Measurements from ENCODE around the gene GBGT1.
A peak's percentile ranks its signal among the peaks of the same experiment; 100 is the strongest.

The GBGT1 gene

DNA sequence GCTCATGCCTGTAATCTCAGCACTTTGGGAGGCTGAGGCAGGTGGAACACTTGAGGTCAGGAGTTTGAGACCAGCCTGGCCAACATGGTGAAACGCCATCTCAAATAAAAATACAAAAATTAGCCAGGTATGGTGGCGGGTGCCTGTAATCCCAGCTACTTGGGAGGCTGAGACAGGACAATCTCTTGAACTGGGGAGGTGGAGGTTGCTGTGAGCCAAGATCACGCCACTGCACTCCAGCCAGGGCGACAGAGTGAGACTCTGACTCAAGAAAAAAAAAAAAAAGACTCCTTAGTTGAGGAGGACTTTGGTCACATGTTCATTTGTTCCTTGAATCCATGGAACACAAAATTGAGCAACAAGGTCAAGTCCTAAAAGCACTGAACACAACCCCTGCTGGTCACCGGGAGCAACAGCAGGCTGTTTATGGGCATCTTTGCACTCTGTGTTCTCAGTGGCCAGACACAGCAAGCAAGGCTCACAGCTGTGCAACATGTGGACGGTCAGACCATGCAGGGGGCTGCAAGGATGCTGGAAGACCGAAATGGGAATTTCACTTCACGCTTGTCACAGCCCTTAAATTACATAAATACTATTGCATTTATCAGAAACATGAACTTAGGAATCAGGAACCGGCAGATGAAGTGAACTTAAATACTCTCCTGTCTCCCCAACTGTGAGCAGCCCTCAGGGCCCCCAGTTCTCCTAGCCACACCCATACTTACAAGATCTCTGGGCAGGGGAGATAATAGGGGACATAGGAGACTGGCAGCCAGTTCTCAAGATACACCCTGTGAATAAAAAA, 2.8 kb downstream of the GBGT1 start:
- Histone ChIP-seq H3K27me3 (replicated peaks in 2 of 5; ENCODE audit: control insufficient read depth in 4 of 5, insufficient read depth in 5 of 5, low read length in 4 of 5) (no peaks in the 10 kb centered on the region), H3K27ac (ENCODE audit: insufficient read depth in 1 of 2, low read depth in 1 of 2, low read length in 2 of 2, poor library complexity in 1 of 2, severe bottlenecking in 2 of 2) (no peak overlapping the region), H3K4me1 (ENCODE audit: control extremely low read depth in 1 of 4, control insufficient read depth in 4 of 4, insufficient read depth in 4 of 4, low read length in 3 of 4) (peaks cover 0 to 36% (median 32%) of the 10 kb centered on the region in 4 experiments), H3K4me3 (ENCODE audit: control insufficient read depth in 1 of 7, extremely low read depth in 1 of 7, insufficient read depth in 4 of 7, low read depth in 2 of 7, low read length in 6 of 7) (no peak overlapping the region), H3K36me3 (ENCODE audit: control insufficient read depth in 4 of 4, insufficient read depth in 4 of 4, low read length in 3 of 4) (peaks cover 0 to 47% (median 15%) of the 10 kb centered on the region in 4 experiments), H3K9me3 (ENCODE audit: control extremely low read depth in 1 of 5, control insufficient read depth in 4 of 5, insufficient read depth in 2 of 5, low read depth in 1 of 5, low read length in 4 of 5) (no peaks in the 10 kb centered on the region)
- DNase-seq, result peak; percentile 58 to 69 (median 67)
- ChIA-PET CTCF (interaction anchor here (0.8 to 2.4 kb wide), 8 partner anchors 10 to 120 kb away, joined by 3 to 10 read pairs (median 3); no protein-coding TSS in a partner anchor), POLR2A (interaction anchor here (1.0 kb wide), 1 partner anchor 27 kb away, joined by 3 read pairs; no protein-coding TSS in a partner anchor)
- WGBS (ENCODE audit: insufficient coverage), result 73% methylated on average over 8 of the region's 9 CpGs

DNA sequence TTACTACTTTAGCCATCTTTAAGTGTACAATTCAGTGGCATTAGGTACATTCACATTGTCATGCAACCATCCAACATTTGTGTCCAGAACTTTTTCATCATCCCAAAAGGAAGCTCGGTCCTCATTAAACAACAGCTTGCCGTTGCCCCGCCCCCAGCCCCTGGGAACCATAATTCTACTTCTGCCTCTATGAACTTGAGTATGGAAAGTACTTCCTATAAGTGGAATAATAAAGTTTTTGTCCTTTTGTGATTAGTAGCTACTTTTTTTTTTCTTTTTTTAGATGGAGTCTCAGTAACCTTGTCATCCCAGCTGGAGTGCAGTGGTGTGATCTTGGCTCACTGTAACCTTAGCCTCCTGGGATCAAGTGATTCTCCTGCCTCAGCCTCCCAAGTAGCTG, 5.0 kb downstream of the GBGT1 start:
- no peak for DNase-seq
- peaks cover 3 to 69% (median 23%) of the 10 kb centered on the region in 4 experiments for H3K36me3 ChIP-seq (ENCODE audit: control insufficient read depth in 4 of 4, insufficient read depth in 4 of 4, low read length in 3 of 4)
- no peak overlapping the region for H3K27ac ChIP-seq (ENCODE audit: insufficient read depth in 1 of 2, low read depth in 1 of 2, low read length in 2 of 2, poor library complexity in 1 of 2, severe bottlenecking in 2 of 2)
- WGBS (ENCODE audit: insufficient coverage), result no CpG with 5 or more reads among the region's 3 CpGs
- CTCF ChIA-PET, result interaction anchor here (0.8 to 3.2 kb wide), 12 partner anchors 8 to 132 kb away, joined by 3 to 17 read pairs (median 4); no protein-coding TSS in a partner anchor
- no peaks in the 10 kb centered on the region for H3K27me3 ChIP-seq (replicated peaks in 2 of 5; ENCODE audit: control insufficient read depth in 4 of 5, insufficient read depth in 5 of 5, low read length in 4 of 5)
- POLR2A ChIA-PET, result interaction anchor here (2.4 kb wide), 1 partner anchor 9 kb away, joined by 8 read pairs; no protein-coding TSS in a partner anchor
- no peak overlapping the region for H3K4me3 ChIP-seq (ENCODE audit: control insufficient read depth in 1 of 7, extremely low read depth in 1 of 7, insufficient read depth in 4 of 7, low read depth in 2 of 7, low read length in 6 of 7)
- H3K9me3 ChIP-seq (ENCODE audit: control extremely low read depth in 1 of 5, control insufficient read depth in 4 of 5, insufficient read depth in 2 of 5, low read depth in 1 of 5, low read length in 4 of 5), result no peaks in the 10 kb centered on the region
- H3K4me1 ChIP-seq (ENCODE audit: control extremely low read depth in 1 of 4, control insufficient read depth in 4 of 4, insufficient read depth in 4 of 4, low read length in 3 of 4), result peaks cover 0 to 23% (median 20%) of the 10 kb centered on the region in 4 experiments

DNA sequence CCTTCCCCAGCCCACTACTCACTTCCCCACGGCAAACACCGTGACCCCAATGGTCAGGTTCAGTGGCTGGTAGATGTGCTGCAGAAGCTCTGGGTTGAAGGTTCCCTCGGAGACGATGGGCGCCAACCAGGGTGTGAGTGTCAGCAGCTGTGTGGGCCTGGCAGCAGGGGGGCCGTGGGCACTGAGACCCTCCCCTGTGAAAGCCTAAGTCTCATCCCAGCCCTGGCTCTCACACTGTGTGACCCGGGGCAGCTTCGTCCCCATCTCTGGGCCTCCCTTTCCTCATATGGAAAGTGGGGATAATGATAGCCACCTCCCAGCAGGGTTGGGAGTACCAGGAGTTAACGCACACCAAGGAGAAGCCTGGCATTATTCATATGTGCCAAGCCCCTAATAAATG, 8.6 kb downstream of the GBGT1 start:
- POLR2A ChIA-PET, result interaction anchor here (1.0 kb wide), 1 partner anchor 11 kb away, joined by 3 read pairs; no protein-coding TSS in a partner anchor

GRCh38 chr9:133154097-133154989, 9.4 kb downstream of the GBGT1 start:
- no peak for DNase-seq
- Histone ChIP-seq H3K4me3 (ENCODE audit: control insufficient read depth in 1 of 7, extremely low read depth in 1 of 7, insufficient read depth in 4 of 7, low read depth in 2 of 7, low read length in 6 of 7) (no peak overlapping the region), H3K9me3 (ENCODE audit: control extremely low read depth in 1 of 5, control insufficient read depth in 4 of 5, insufficient read depth in 2 of 5, low read depth in 1 of 5, low read length in 4 of 5) (no peaks in the 10 kb centered on the region), H3K4me1 (ENCODE audit: control extremely low read depth in 1 of 4, control insufficient read depth in 4 of 4, insufficient read depth in 4 of 4, low read length in 3 of 4) (peaks cover 0 to 13% (median 5%) of the 10 kb centered on the region in 4 experiments), H3K27me3 (replicated peaks in 2 of 5; ENCODE audit: control insufficient read depth in 4 of 5, insufficient read depth in 5 of 5, low read length in 4 of 5) (no peaks in the 10 kb centered on the region), H3K27ac (ENCODE audit: insufficient read depth in 1 of 2, low read depth in 1 of 2, low read length in 2 of 2, poor library complexity in 1 of 2, severe bottlenecking in 2 of 2) (no peak overlapping the region), H3K36me3 (ENCODE audit: control insufficient read depth in 4 of 4, insufficient read depth in 4 of 4, low read length in 3 of 4) (peaks cover 3 to 55% (median 13%) of the 10 kb centered on the region in 4 experiments)
- CTCF ChIA-PET, result interaction anchor here (1.1 to 2.0 kb wide), 3 partner anchors 9 to 52 kb away, joined by 3 to 5 read pairs (median 4); no protein-coding TSS in a partner anchor
- POLR2A ChIA-PET, result interaction anchor here (1.0 kb wide), 1 partner anchor 10 kb away, joined by 3 read pairs; no protein-coding TSS in a partner anchor
- WGBS (ENCODE audit: insufficient coverage), result 94% methylated on average over 11 of the region's 13 CpGs

More for the DNA sequence above, 8.6 kb downstream of the GBGT1 start:
- Histone ChIP-seq H3K27me3 (replicated peaks in 2 of 5; ENCODE audit: control insufficient read depth in 4 of 5, insufficient read depth in 5 of 5, low read length in 4 of 5) (no peaks in the 10 kb centered on the region), H3K4me3 (ENCODE audit: control insufficient read depth in 1 of 7, extremely low read depth in 1 of 7, insufficient read depth in 4 of 7, low read depth in 2 of 7, low read length in 6 of 7) (no peak overlapping the region), H3K27ac (ENCODE audit: insufficient read depth in 1 of 2, low read depth in 1 of 2, low read length in 2 of 2, poor library complexity in 1 of 2, severe bottlenecking in 2 of 2) (no peak overlapping the region), H3K4me1 (ENCODE audit: control extremely low read depth in 1 of 4, control insufficient read depth in 4 of 4, insufficient read depth in 4 of 4, low read length in 3 of 4) (peaks cover 0 to 7% (median 0%) of the 10 kb centered on the region in 4 experiments), H3K9me3 (ENCODE audit: control extremely low read depth in 1 of 5, control insufficient read depth in 4 of 5, insufficient read depth in 2 of 5, low read depth in 1 of 5, low read length in 4 of 5) (no peaks in the 10 kb centered on the region), H3K36me3 (ENCODE audit: control insufficient read depth in 4 of 4, insufficient read depth in 4 of 4, low read length in 3 of 4) (peaks cover 3 to 62% (median 16%) of the 10 kb centered on the region in 4 experiments)
- CTCF ChIA-PET, result interaction anchor here (0.9 to 2.0 kb wide), 5 partner anchors 10 to 128 kb away, joined by 3 to 5 read pairs (median 3); no protein-coding TSS in a partner anchor
- 86% methylated on average over 9 of the region's 9 CpGs for WGBS (ENCODE audit: insufficient coverage)
- DNase-seq, result no peak

- H3K4me1 ChIP-seq (ENCODE audit: control extremely low read depth in 1 of 4, control insufficient read depth in 4 of 4, insufficient read depth in 4 of 4, low read length in 3 of 4), result peaks cover 0 to 17% (median 8%) of the 10 kb centered on the region in 4 experiments
- 87% methylated on average over 34 of the region's 36 CpGs for WGBS (ENCODE audit: insufficient coverage)
- DNase-seq, result no peak
- POLR2A ChIA-PET, result no interaction called here
- H3K4me3 ChIP-seq (ENCODE audit: control insufficient read depth in 1 of 7, extremely low read depth in 1 of 7, insufficient read depth in 4 of 7, low read depth in 2 of 7, low read length in 6 of 7), result no peak overlapping the region
- CTCF ChIA-PET, result interaction anchor here (1.7 kb wide), 1 partner anchor 27 kb away, joined by 4 read pairs; no protein-coding TSS in a partner anchor
- H3K27ac ChIP-seq (ENCODE audit: insufficient read depth in 1 of 2, low read depth in 1 of 2, low read length in 2 of 2, poor library complexity in 1 of 2, severe bottlenecking in 2 of 2), result no peak overlapping the region
- no peaks in the 10 kb centered on the region for H3K9me3 ChIP-seq (ENCODE audit: control extremely low read depth in 1 of 5, control insufficient read depth in 4 of 5, insufficient read depth in 2 of 5, low read depth in 1 of 5, low read length in 4 of 5)
- H3K36me3 ChIP-seq (ENCODE audit: control insufficient read depth in 4 of 4, insufficient read depth in 4 of 4, low read length in 3 of 4), result peaks cover 3 to 48% (median 12%) of the 10 kb centered on the region in 4 experiments
- H3K27me3 ChIP-seq (replicated peaks in 2 of 5; ENCODE audit: control insufficient read depth in 4 of 5, insufficient read depth in 5 of 5, low read length in 4 of 5), result no peaks in the 10 kb centered on the region
These were observed 10.3 kb downstream of the GBGT1 start for GRCh38 chr9:133153227-133154096.

Data from common myeloid progenitor, CD34-positive (primary cell).